ENCODE data around the gene STK24. TPM values are rescaled to one million over a fixed set of nuclear protein-coding genes. Genes with fewer than 3 reads are reported as not detected.

STK24 gene
- total RNA-seq, 1 donor from 2014 or later, result 168 TPM

DNA sequence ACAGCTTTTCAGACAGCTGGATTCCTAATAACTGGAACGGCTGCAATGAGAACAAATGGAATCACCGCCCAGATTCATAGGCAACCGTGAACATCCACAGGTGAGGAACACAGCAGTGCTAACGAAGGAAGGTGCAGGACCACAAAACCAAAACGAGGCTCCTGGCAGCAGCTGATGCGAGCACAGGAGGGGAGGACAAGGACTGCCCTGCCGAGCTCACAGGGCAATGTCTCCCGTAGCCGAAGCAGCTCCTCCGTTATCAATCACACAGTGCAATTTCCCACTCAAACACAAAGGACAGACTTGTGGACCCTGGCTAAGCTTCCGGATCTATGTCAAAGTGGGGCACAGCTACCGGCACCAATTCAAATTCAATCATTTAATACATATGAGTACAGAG lies 70.6 kb downstream of the STK24 start:
- no peaks in the 10 kb centered on the region for H3K27me3 ChIP-seq (ENCODE audit: control insufficient read depth, insufficient read depth, low read length)
- no peak for FAIRE-seq
- peaks cover 16% of the 10 kb centered on the region for H3K36me3 ChIP-seq (ENCODE audit: control insufficient read depth, insufficient read depth, low read length)
- no peak for TF ChIP-seq CTCF (IDR thresholded peaks at IDR 0.05; ENCODE audit: insufficient read depth, low read length, severe bottlenecking)
- no peak overlapping the region for H3K4me3 ChIP-seq (ENCODE audit: low read depth, low read length)
- DNase-seq (ENCODE audit: low read depth), result no peak

- no peak for TF ChIP-seq CTCF (IDR thresholded peaks at IDR 0.05; ENCODE audit: insufficient read depth, low read length, severe bottlenecking)
- DNase-seq (ENCODE audit: low read depth), result no peak
- FAIRE-seq, result no peak
- no peak overlapping the region for H3K4me3 ChIP-seq (ENCODE audit: low read depth, low read length)
- peaks cover 17% of the 10 kb centered on the region for H3K36me3 ChIP-seq (ENCODE audit: control insufficient read depth, insufficient read depth, low read length)
- H3K27me3 ChIP-seq (ENCODE audit: control insufficient read depth, insufficient read depth, low read length), result no peaks in the 10 kb centered on the region
These were observed 71.7 kb downstream of the STK24 start for GRCh38 chr13:98505217-98505616.

DNA sequence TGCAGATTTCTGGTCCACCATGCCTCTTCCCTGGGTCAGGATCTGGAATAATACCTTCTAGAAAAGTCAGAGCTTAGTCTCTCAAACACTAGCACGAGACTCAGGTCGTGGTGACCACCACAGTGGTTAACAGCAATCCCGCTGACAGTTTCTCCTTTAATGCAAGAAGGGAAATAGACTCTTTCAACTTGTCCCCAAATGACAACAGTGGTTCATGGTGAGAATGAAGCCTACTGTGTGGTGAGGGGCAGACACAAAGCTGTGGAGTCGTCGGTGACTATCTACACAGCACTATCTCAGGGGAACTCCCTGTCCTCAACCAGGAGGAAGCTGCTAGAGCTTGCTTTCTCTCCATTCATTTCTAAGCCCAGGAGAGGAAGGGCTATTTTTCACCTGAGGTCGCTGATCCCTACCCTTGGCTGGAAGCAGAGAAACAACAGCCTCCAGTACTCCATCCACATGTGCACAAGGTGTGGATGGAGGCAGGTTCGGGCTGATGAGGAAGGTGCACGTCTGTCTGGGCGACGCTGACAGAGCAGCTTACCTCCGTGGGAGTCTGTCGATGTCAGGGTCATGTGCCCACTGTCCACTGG lies 72.4 kb downstream of the STK24 start:
- DNase-seq (ENCODE audit: low read depth) (no peak), FAIRE-seq (no peak)
- TF ChIP-seq CTCF (IDR thresholded peaks at IDR 0.05; ENCODE audit: insufficient read depth, low read length, severe bottlenecking), result no peak
- H3K36me3 ChIP-seq (ENCODE audit: control insufficient read depth, insufficient read depth, low read length), result peaks cover 21% of the 10 kb centered on the region
- H3K4me3 ChIP-seq (ENCODE audit: low read depth, low read length), result no peak overlapping the region
- no peaks in the 10 kb centered on the region for H3K27me3 ChIP-seq (ENCODE audit: control insufficient read depth, insufficient read depth, low read length)

DNA sequence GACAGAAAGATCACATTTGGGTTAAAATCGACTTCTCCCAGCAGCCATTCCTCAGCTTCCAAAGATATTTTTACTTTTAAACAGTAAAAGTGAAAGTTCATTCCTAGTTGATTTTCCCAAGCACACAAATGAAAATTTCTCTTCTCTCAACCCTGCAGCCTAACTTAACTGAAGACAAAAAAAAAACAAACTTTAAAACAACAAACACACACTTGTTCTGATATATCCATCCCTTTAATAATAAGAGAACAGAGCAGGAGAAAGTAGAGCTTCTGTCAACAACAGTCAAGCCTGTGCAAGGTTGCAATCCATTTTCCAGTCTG lies 72.9 kb downstream of the STK24 start:
- Histone ChIP-seq H3K4me3 (ENCODE audit: low read depth, low read length) (no peak overlapping the region), H3K27me3 (ENCODE audit: control insufficient read depth, insufficient read depth, low read length) (no peaks in the 10 kb centered on the region), H3K36me3 (ENCODE audit: control insufficient read depth, insufficient read depth, low read length) (peaks cover 22% of the 10 kb centered on the region)
- FAIRE-seq (no peak), DNase-seq (ENCODE audit: low read depth) (no peak)
- TF ChIP-seq CTCF (IDR thresholded peaks at IDR 0.05; ENCODE audit: insufficient read depth, low read length, severe bottlenecking), result no peak

DNA sequence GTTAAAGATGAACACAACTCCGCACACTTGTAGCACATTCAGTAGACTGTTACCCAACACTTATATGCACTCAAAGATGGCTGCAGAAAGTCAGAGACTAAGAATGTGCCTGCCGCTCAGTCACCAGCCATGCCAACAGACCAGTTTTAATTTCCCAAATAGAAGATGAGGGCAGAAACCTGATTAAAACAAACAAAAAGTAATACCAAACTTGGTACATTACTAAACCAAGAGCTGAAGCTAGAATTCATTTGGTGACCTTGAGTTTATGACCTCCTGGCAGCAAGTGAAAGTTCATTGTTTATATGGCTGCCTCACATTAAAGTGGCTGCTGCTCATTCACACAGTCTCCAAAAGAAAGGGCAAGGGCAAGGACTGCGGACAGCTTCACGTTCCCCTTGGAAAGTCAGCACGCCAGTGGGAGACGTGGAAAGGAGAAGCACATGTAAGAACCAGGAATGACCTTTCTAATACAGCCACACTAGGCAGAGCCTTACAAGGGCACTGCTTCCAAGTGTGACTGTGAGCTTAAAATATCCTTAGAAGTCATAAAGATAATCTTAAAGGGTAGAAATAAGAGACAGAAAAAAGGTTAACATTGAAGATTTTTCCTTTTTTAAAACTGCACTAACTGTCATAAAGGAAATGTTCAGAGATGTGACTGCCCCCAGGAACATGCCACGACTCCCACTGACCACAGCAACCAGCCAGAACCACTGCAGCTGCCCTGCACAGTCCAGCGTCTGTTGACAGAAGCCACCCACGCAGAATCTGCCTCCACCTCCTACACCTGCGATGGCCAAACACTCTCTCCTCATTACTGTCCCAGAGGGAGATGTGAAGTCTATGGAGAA lies 73.5 kb downstream of the STK24 start:
- no peak for FAIRE-seq
- no peak for DNase-seq (ENCODE audit: low read depth)
- Histone ChIP-seq H3K27me3 (ENCODE audit: control insufficient read depth, insufficient read depth, low read length) (no peaks in the 10 kb centered on the region), H3K4me3 (ENCODE audit: low read depth, low read length) (no peak overlapping the region), H3K36me3 (ENCODE audit: control insufficient read depth, insufficient read depth, low read length) (peaks cover 25% of the 10 kb centered on the region)
- no peak for TF ChIP-seq CTCF (IDR thresholded peaks at IDR 0.05; ENCODE audit: insufficient read depth, low read length, severe bottlenecking)
